NCI-H774 (cell line): ENCODE data around the gene ENSA.
"Not testable (repeated sequence)": the region's sequence is repeated elsewhere in the genome, so short reads cannot be mapped to it uniquely, and the experiment has no call there.

ENCODE experiments used
- DNase-seq: peaks from one replicate; lab custom pipeline; 2025; lab: John Stamatoyannopoulos, UW

Gene ENSA

GRCh38 chr1:150629115-150629928 lies at the start of gene ENSA:
ENSA (minus strand) TSS chr1:150629612; CDS start chr1:150629470, 142 bp downstream.
- DNase-seq, result peak; percentile 99

DNA sequence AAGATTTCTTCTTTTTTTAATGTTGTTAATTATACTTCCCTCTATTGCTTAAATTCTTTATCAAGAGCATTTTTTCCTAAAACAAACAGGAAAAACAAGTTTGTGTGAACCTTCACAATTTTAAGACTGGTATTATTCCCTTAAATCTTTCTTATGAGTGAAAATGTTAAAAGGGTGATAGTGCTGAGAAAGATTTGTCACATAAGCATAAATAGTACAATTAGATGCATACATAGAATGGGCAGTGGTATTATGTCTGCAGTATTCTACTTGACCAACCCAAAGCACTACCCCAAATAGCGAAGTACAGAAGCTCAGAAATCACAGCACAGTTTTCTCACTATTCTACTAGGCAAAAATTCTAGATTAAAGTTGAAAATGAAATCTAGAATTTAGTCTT lies 49.6 kb upstream of the ENSA start:
- no peak for DNase-seq

GRCh38 chr1:150674881-150675280 lies 45.5 kb upstream of the ENSA start:
- DNase-seq, result no peak

GRCh38 chr1:150663321-150663720 lies 33.9 kb upstream of the ENSA start:
- DNase-seq, result no peak

DNA sequence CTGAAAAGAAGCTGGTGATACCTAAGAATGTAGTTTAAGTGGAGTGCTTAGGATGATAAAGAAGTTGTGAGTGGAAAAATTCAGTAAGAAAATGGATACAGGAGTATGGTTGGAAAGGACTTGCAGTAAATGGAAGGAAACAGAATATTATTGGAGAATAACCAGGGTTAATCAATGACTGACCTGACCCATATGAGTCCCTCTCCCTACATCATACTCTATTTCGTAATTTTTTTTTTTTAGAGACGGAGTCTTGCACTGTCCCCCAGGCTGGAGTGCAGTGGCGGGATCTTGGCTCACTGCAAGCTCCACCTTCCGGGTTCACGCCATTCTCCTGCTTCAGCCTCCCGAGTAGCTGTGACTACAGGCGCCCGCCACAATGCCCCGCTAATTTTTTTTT lies 33.4 kb upstream of the ENSA start:
- no peak for DNase-seq

DNA sequence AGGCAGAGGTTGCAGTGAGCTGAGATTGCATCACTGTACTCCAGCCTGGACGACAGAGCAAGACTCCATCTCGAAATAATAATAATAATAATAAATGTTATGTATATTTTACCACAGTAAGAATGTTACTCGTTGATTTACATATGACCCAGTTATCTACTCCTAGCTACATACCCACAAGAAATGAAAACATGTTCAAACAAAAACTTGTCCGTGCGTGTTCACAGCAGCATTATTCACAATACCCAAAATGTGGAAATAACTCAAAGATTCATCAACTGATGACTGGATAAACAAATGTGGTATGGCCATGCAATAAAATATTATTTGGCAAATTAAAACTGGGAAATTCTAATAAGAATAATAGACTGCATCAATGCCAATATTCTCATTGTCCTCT lies 31.7 kb upstream of the ENSA start:
- DNase-seq, result no peak

DNA sequence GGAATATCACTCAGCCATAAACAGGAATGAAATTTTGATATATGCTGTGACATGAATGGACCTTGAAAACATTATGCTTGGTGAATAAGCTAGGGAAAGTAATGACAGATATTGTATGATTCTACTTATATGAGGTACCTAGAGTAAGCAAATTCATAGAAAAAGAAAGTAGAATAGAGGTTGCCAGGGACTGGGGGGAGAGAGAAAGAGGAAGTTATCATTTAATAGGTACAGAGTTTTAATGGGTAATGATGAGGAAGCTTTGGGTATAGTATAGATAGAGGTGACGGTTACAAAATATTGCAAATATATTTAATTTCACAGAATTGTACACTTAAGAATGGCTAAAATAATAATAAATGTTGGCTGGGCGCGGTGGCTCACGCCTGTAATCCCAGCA lies 31.2 kb upstream of the ENSA start:
- DNase-seq, result no peak

DNA sequence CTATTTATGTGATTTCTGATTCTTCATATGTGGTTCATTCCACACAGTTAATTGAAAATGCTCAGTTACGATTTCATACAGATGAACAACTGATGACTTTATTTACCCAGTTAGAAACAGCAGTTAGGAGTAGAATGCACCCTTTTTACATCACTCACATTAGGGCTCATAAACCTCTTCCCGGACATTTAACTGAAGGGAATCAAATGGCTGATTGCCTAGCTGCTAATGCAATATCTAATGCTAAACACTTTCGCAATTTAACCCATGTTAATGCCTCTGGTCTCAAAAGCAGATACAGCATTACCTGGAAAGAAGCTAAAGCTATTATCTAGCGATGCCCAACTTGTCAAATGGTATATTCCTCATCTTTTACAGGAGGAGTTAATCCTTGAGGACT lies 27.7 kb upstream of the ENSA start:
- DNase-seq, result not testable (repeated sequence)

DNA sequence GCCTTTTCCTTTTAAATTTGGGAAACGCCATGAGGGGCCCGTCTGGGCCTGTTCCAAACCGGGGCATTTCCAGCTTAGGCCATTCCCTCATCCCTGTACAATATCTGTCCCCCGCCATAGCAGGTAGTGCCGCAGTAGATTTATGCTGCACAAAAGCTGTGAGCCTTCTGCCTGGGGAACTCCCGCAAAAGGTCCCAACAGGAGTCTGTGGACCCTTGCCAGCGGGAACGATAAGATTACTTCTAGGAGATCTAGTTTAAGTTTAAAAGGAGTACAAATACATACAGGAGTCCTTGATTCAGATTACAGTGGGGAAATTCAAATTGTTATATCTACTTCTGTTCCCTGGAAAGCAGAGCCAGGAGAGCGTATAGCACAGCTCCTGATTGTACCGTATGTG lies 25.2 kb upstream of the ENSA start:
- not testable (repeated sequence) for DNase-seq

- peak; percentile 78 for DNase-seq
These were observed 20.8 kb upstream of the ENSA start for GRCh38 chr1:150650193-150650592.

- DNase-seq, result no peak
These were observed 20.1 kb upstream of the ENSA start for GRCh38 chr1:150649441-150650075.

DNA sequence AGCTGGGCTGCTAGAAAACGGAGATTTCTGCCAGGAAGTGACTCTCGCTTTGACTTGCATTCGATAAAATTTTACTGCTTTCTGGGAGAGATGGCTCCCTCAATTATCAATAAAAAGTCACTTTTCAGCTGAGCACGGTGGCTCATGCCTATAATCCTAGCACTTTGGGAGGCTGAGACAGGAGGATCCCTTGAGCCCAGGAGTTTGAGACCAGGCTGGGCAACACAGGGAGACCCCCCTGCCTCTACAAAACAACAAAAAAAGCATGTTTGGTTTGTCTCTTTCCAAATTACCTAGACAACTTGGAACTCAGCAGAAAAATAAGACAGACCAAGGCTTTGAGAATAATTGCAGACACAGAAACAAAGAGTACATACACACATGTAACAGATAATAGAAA lies 12.9 kb upstream of the ENSA start:
- DNase-seq, result no peak

- DNase-seq, result not testable (repeated sequence)
These were observed 11.9 kb upstream of the ENSA start for GRCh38 chr1:150641126-150641815.

- not testable (repeated sequence) for DNase-seq
These were observed 9.0 kb upstream of the ENSA start for GRCh38 chr1:150638430-150638829.

DNA sequence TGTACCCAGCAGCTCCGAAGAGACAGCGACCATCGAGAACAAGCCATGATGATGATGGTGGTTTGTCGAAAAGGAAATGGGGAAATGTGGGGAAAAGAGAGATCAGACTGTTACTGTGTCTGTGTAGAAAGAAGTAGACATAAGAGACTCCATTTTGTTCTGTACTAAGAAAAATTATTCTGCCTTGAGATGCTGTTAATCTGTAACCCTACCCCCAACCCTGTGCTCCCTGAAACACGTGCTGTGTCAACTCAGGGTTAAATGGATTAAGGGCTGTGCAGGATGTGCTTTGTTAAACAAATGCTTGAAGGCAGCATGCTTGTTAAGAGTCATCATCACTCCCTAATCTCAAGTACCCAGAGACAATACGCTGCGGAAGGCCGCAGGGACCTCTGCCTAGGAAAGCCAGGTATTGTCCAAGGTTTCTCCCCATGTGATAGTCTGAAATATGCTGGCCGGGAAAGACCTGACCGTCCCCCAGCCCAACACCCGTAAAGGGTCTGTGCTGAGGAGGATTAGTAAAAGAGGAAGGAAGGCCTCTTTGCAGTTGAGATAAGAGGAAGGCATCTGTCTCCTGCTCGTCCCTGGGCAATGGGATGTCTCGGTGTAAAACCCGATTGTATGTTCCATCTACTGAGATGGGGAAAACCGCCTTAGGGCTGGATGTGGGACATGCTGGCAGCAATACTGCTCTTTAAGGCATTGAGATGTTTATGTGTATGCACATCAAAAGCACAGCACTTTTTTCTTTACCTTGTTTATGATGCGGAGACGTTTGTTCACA lies 5.6 kb upstream of the ENSA start:
- DNase-seq, result not testable (repeated sequence)

DNA sequence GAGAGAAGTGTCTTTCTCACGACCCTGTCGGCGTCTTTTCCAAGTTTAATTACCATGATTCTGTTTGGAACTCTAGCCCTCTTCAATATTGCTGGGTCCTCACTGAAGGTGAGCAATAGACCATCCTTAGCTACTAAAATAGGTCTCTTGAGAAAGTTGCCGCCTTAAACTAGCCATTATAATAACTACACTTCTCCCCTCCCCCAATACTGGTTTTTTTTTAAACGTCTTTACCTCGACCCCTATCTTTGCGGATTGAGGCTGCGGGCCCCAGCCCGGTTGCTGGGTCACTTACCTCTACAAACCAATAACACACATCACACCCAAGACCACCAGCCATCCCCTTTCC lies 672 bp downstream of the ENSA start:
- no peak for DNase-seq

DNA sequence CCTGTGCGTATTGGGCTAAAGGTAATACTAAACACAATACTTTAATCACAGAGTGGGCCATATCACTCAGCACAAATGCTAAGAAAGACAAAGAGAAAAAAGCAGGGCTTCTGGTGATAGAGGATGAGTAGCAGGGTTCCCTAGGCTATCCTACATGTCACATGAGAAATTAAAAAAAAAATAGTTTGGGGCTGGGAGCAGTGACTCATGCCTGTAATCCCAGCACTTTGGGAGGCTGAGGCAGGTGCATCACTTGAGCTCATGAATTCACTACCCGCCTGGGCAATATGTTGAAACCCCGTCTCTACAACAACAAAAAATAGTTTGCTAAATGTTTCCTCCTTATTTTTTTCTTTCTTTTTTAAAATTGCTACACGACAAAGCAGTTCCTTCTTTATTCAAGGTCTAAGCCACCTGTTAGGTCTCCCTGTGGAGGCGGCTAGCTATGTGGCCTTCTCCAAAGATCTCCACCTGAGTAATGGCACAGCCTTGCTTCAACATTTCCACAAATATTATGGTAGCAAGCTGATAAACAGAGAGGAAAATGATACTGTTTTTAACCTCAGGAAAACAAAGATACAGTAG lies 1.5 kb downstream of the ENSA start:
- no peak for DNase-seq

DNA sequence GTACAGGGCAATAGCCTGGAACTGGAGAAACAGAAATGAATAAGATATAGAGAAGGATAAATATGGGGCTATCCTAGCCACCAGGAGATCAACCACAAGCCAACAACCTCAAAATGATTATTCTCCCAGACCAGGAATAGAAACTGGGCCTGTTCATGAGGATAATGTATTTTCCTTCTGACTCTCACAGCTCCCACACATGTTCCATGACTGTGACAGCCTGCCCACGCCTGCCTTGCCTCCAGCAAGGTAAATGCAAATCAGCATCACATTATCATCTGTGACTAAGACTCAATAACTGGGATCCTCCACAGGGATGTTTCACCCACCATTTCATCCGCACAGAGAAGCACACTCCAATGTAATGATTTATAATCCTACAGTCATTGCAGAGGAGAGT lies 3.3 kb downstream of the ENSA start:
- DNase-seq, result no peak

GRCh38 chr1:150624546-150624945 lies 4.9 kb downstream of the ENSA start:
- DNase-seq, result not testable (repeated sequence)

DNA sequence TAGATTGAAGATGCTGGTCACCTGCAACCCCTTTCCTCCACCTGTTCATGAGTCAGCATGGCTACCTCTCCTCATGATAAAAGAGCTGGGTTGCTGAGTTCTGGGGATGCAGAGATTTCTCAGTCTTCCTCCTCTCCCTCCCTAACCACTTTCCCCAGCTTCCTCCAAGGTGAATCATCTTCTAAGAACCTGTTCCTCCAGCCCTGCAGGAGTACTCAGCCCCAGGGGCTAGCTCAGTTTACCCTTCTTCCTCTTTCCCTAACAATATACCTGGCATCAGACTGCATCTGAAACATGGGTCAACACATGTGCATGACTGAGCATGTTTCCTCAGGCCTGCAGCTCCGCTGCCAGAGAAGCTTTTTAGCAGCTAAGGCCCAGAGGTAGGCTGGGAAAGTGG lies 5.3 kb downstream of the ENSA start:
- DNase-seq, result not testable (repeated sequence)

DNA sequence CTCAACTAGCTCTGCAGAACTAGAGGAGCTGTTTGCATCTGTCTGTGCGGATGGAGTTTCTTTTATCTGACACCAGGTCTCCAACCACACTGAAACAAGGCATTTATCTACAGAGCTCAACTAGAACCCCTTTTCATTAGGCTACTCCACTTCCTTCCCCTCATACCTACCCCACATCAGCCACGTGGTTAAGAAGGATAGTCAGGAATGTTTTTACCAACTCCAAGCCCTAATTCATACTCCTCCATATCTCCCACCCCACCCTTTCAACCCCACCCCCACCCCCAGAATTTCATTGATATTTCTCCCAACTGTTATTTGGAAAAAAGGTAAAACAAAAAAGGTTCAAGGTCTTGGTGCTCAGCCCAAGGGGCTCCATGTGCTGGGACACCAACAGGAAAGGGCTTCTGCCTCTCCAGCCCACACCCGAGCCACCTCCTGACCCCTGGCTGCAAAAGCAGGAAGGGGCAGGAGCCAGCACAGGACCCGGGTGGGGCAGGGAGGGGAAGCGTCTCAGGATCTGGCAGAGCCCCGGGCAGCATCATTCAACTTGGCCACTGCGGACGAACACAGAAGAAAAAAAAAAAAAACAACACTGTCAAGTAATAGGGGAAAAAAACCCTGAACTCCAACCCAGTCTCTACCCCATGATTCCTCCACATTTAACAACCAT lies 7.0 kb downstream of the ENSA start:
- no peak for DNase-seq
